Central memory CD4-positive, alpha-beta T cell (primary cell): ENCODE measurements around the gene HPRT1.

Experiments used
- DNase-seq: peaks from one replicate; pipeline ENCODE4 v3.0.0; 2022

Gene HPRT1

GRCh38 chrX:134544513-134545151 lies 84.7 kb downstream of the HPRT1 start:
- DNase-seq: no peak

GRCh38 chrX:134545510-134545909 lies 85.5 kb downstream of the HPRT1 start:
- no peak for DNase-seq

DNA sequence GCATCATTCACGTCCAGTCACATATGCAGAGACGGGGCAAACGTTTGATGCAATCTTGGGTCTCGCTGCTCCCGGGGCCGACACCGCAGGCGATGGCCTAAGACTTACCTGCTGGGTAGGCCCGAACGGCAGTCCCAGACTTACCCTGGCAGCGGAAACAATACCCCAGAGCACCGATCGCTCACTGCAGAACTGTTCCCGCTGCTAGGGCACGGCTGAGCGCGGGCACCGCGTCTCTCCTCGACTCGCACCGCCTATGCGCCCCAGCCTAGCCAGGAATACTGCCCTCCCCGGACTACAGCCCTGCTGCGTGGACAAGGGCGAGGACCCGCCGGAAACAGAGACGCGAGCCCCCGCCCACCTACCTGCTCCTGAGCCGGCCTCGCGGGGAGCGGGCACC lies 86.2 kb downstream of the HPRT1 start:
- DNase-seq: no peak

DNA sequence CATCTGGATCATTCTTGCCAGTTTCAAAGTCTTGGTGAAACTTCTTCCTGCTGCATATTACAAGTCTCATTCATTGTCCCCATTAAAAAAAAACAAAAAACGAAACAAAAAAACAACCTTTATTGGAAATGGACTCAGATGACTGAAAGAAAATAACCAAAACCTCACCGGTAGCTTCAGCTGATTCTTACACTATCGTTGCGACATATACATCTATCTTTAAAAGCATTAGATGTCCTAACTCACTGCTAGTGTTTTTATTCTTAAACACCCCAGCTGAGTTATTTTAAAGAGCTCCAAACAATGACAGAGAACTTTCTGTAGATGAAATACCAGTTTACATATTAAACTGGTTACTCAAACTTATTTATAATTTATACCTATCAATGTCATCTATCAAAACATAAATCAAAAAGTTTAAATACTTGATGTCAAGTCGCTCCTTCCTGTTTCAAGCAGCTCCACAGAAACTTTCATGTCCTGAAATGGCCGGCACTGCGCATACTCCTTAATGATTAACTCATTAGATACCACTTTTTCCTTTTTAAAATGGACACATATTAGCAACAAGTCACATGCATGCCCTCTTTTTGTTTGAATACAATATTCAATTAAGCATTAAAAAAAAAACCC lies 87.2 kb downstream of the HPRT1 start:
- no peak for DNase-seq

DNA sequence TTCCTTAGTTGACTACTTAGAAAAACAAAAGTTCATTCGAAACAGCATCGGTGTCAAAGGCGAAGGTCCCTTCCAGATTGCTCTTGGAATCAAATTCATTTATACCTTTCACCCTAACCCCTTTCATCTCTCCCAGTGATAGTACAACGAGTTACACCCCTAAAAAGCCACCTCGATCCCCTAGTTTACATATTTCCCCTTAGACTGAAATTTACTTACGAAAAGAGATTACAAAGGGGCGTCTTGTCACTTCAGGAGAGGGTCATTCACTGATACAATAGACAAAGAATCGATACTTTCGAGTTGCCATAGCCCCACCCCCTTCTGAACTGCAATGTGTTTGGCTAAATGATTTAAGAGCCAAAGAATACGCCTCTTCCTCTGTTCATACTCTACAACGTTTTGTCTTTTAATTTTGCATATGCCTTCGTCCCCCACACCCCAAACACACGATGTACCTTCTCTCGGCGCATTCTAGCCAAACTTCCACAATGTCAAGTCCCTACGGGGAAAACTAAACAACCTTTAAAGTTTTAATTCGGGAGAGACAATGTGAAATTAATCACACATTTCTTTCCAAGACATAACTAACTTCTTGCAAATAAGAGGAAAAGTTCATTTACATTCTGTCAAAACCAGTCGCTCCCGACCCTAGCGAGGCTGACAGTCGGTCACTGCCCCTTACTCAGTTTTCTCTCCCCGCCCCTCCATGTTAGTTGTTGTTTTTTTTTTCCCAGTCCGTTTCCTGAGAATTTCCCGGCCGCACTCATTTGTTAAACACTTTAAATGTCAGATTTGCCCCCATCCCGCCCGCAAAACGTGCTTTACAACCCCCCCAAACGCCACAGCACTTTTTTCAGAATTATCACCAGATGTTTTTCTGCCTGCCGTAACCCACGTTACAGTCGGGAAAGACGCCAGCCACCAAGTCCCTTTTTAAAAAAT lies 88.6 kb downstream of the HPRT1 start:
- no peak for DNase-seq
